HG02852 (cell line): ENCODE results near the gene PLXNB1.
"Not testable (repeated sequence)": the region's sequence is repeated elsewhere in the genome, so short reads cannot be mapped to it uniquely, and the experiment has no call there.

Experiments
- ATAC-seq: cut with Tn5 transposase; IDR thresholded peaks from one replicate; pipeline ENCODE4 v1.9.1; 2021; ENCODE audit warnings: mild to moderate bottlenecking, moderate library complexity; ENCODE audit not compliant: unreplicated experiment

The PLXNB1 gene

GRCh38 chr3:48405971-48406370, 23.9 kb downstream of the PLXNB1 start:
- no peak for ATAC-seq

GRCh38 chr3:48405343-48405881, 24.5 kb downstream of the PLXNB1 start:
- ATAC-seq = no peak

- ATAC-seq = no peak
Observed at GRCh38 chr3:48404440-48405342, 25.2 kb downstream of the PLXNB1 start.

- no peak for ATAC-seq
Observed at GRCh38 chr3:48403533-48404439, 26.1 kb downstream of the PLXNB1 start.

- no peak for ATAC-seq
Observed at GRCh38 chr3:48402907-48403306, 27.0 kb downstream of the PLXNB1 start.

- ATAC-seq = no peak
Observed at GRCh38 chr3:48402281-48402732, 27.6 kb downstream of the PLXNB1 start.

- ATAC-seq = not testable (repeated sequence)
Observed at GRCh38 chr3:48401434-48401901, 28.4 kb downstream of the PLXNB1 start.

- ATAC-seq = no peak
Observed at GRCh38 chr3:48400824-48401433, 29.0 kb downstream of the PLXNB1 start.

- no peak for ATAC-seq
Observed at GRCh38 chr3:48399387-48400172, 30.3 kb downstream of the PLXNB1 start.

- no peak for ATAC-seq
Observed at GRCh38 chr3:48398701-48399386, 31.0 kb downstream of the PLXNB1 start.

- ATAC-seq = no peak
Observed at GRCh38 chr3:48397767-48398681, 31.9 kb downstream of the PLXNB1 start.

- no peak for ATAC-seq
Observed at GRCh38 chr3:48395714-48396113, 34.2 kb downstream of the PLXNB1 start.

GRCh38 chr3:48394391-48394790, 35.5 kb downstream of the PLXNB1 start:
- no peak for ATAC-seq

- no peak for ATAC-seq
Observed at GRCh38 chr3:48388966-48389365, 40.9 kb downstream of the PLXNB1 start.

GRCh38 chr3:48387634-48388033, 42.3 kb downstream of the PLXNB1 start:
- no peak for ATAC-seq

GRCh38 chr3:48372862-48373435, 56.9 kb downstream of the PLXNB1 start:
- ATAC-seq = no peak

- no peak for ATAC-seq
Observed at GRCh38 chr3:48372377-48372770, 57.5 kb downstream of the PLXNB1 start.
